Chondrocyte (in vitro differentiated cells): ENCODE measurements around the gene BOC. TPM values are rescaled to one million over a fixed set of nuclear protein-coding genes. Genes with fewer than 3 reads are reported as not detected.

Experiments
- DNase-seq: peaks from one replicate; pipeline ENCODE4 v3.0.0; 2021; ENCODE audit warnings: mixed read lengths, low spot score
- H3K27ac Mint-ChIP-seq: one replicate; pipeline ENCODE4 v1.8.0; 2021; ENCODE audit warnings: mild to moderate bottlenecking, moderate library complexity, mixed read lengths; ENCODE audit not compliant: unreplicated experiment
- H3K27me3 Mint-ChIP-seq: 2 replicates; pipeline ENCODE4 v1.8.0; 2021; ENCODE audit warnings: low read depth, mixed read lengths
- H3K36me3 Mint-ChIP-seq: 2 replicates; pipeline ENCODE4 v1.8.0; 2021; ENCODE audit warnings: low read depth, mixed read lengths
- H3K4me1 Mint-ChIP-seq: 2 replicates; pipeline ENCODE4 v1.8.0; 2021; ENCODE audit warnings: low read depth, mild to moderate bottlenecking, mixed read lengths
- H3K4me3 Mint-ChIP-seq: one replicate; pipeline ENCODE4 v1.8.0; 2021; ENCODE audit warnings: mild to moderate bottlenecking, moderate library complexity, mixed read lengths; ENCODE audit not compliant: unreplicated experiment
- H3K9me3 Mint-ChIP-seq: 2 replicates; pipeline ENCODE4 v1.8.0; 2021; ENCODE audit warnings: low read depth, mixed read lengths
- CTCF ChIP-seq: fragments of 200-600 bp; sonication (generic); IDR thresholded peaks from 2 replicates; pipeline ENCODE4 v1.5.0; 2021; ENCODE audit warnings: antibody characterized with exemption, mild to moderate bottlenecking, moderate library complexity
- total RNA-seq: library from RNA; stranded (reverse); gene quantifications from 3 replicates; pipeline ENCODE4 v1.2.1, GENCODE V29; 2021

Gene BOC
- total RNA-seq, 1 donor from 2014 or later, result 7.3 TPM

- no peak for DNase-seq
- Mint-ChIP-seq H3K9me3 (no peaks in the 10 kb centered on the region), H3K4me3 (no peak overlapping the region), H3K4me1 (peaks cover 15% of the 10 kb centered on the region), H3K27me3 (no peaks in the 10 kb centered on the region), H3K36me3 (peaks cover 7% of the 10 kb centered on the region), H3K27ac (peak overlapping the region; percentile 87)
- TF ChIP-seq CTCF, result no peak
These were observed 50.4 kb downstream of the BOC start for GRCh38 chr3:113261626-113262303.

- H3K27ac Mint-ChIP-seq, result peak overlapping the region; percentile 87
- no peak for TF ChIP-seq CTCF
- peaks cover 15% of the 10 kb centered on the region for H3K4me1 Mint-ChIP-seq
These were observed 50.9 kb downstream of the BOC start for GRCh38 chr3:113262304-113262665.

GRCh38 chr3:113263020-113263419 is 51.7 kb downstream of the BOC start:
- Mint-ChIP-seq H3K27ac (no peak overlapping the region), H3K4me3 (no peak overlapping the region), H3K9me3 (no peaks in the 10 kb centered on the region), H3K4me1 (peaks cover 15% of the 10 kb centered on the region), H3K36me3 (peaks cover 7% of the 10 kb centered on the region), H3K27me3 (no peaks in the 10 kb centered on the region)
- DNase-seq, result no peak
- TF ChIP-seq CTCF, result no peak

More at GRCh38 chr3:113262304-113262665, 50.9 kb downstream of the BOC start:
- H3K36me3 Mint-ChIP-seq, result peaks cover 7% of the 10 kb centered on the region
- no peak overlapping the region for H3K4me3 Mint-ChIP-seq
- H3K27me3 Mint-ChIP-seq, result no peaks in the 10 kb centered on the region
- no peak for DNase-seq
- no peaks in the 10 kb centered on the region for H3K9me3 Mint-ChIP-seq

- no peak for TF ChIP-seq CTCF
- H3K4me1 Mint-ChIP-seq, result peaks cover 15% of the 10 kb centered on the region
- H3K36me3 Mint-ChIP-seq, result peaks cover 8% of the 10 kb centered on the region
- no peak overlapping the region for H3K27ac Mint-ChIP-seq
- H3K27me3 Mint-ChIP-seq, result no peaks in the 10 kb centered on the region
- H3K4me3 Mint-ChIP-seq, result no peak overlapping the region
- no peak for DNase-seq
- H3K9me3 Mint-ChIP-seq, result no peaks in the 10 kb centered on the region
These were observed 52.4 kb downstream of the BOC start for GRCh38 chr3:113263778-113264177.

GRCh38 chr3:113264283-113265131 is 53.1 kb downstream of the BOC start:
- Mint-ChIP-seq H3K27ac (no peak overlapping the region), H3K27me3 (no peaks in the 10 kb centered on the region), H3K4me3 (no peak overlapping the region), H3K4me1 (peaks cover 15% of the 10 kb centered on the region), H3K9me3 (no peaks in the 10 kb centered on the region), H3K36me3 (peaks cover 8% of the 10 kb centered on the region)
- no peak for DNase-seq
- no peak for TF ChIP-seq CTCF
